Measurements from ENCODE around the gene CSF2.

Gene CSF2

DNA sequence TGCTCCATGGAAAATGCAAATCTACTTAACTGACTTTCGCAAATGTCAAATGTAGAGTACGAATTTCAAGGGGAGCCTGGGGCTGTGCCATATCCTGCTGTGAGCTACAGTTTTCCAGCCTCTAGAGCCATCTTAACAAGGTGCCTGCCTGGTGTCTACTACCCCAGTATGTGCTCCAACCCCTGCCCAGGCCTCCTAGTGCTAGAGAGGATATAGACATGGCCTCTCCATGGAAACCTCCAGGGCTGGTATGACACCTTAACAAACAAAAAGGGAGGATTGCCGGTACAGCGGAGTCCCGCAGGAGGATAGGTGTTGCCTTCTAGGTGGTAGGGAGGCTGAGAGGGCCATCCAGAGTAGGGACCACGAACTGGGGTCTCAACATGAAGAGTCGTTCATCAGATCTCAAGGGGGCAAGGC lies 26.7 kb upstream of the CSF2 start:
- H4K20me1 ChIP-seq (ENCODE audit: control insufficient read depth, insufficient read depth, low read depth, low read length): no peaks in the 10 kb centered on the region
- H3K9me3 ChIP-seq (ENCODE audit: control insufficient read depth, insufficient read depth, low read length): no peaks in the 10 kb centered on the region
- H3F3A ChIP-seq (ENCODE audit: control insufficient read depth, insufficient read depth): no peaks in the 10 kb centered on the region
- H3K27me3 ChIP-seq (ENCODE audit: control insufficient read depth, low read length): 0 out of 2 replicates have a peak, but pooled peaks cover 3% of the 10 kb centered on the region
- no peaks in the 10 kb centered on the region for H3K79me2 ChIP-seq (ENCODE audit: control insufficient read depth, low read length)
- no peaks in the 10 kb centered on the region for H3K4me1 ChIP-seq (ENCODE audit: control insufficient read depth, low read length)
- no peaks in the 10 kb centered on the region for H3K9me2 ChIP-seq (replicated peaks; ENCODE audit: control insufficient read depth, low read length)
- H3K36me3 ChIP-seq (ENCODE audit: control insufficient read depth, low read length): no peaks in the 10 kb centered on the region
- no peak overlapping the region for H3K4me2 ChIP-seq (ENCODE audit: low read length)
- H3K4me3 ChIP-seq (ENCODE audit: low read length): no peak overlapping the region
- no peak overlapping the region for H3K27ac ChIP-seq (ENCODE audit: low read depth, low read length)
- TF ChIP-seq, protein P1, sequence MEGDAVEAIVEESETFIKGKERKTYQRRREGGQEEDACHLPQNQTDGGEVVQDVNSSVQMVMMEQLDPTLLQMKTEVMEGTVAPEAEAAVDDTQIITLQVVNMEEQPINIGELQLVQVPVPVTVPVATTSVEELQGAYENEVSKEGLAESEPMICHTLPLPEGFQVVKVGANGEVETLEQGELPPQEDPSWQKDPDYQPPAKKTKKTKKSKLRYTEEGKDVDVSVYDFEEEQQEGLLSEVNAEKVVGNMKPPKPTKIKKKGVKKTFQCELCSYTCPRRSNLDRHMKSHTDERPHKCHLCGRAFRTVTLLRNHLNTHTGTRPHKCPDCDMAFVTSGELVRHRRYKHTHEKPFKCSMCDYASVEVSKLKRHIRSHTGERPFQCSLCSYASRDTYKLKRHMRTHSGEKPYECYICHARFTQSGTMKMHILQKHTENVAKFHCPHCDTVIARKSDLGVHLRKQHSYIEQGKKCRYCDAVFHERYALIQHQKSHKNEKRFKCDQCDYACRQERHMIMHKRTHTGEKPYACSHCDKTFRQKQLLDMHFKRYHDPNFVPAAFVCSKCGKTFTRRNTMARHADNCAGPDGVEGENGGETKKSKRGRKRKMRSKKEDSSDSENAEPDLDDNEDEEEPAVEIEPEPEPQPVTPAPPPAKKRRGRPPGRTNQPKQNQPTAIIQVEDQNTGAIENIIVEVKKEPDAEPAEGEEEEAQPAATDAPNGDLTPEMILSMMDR (IDR thresholded peaks at IDR 0.05; ENCODE audit: low read depth, low read length, poor library complexity, severe bottlenecking): no peak
- no peak for TF ChIP-seq EZH2phosphoT487 (IDR thresholded peaks at IDR 0.05; ENCODE audit: borderline replicate concordance, low read length)

DNA sequence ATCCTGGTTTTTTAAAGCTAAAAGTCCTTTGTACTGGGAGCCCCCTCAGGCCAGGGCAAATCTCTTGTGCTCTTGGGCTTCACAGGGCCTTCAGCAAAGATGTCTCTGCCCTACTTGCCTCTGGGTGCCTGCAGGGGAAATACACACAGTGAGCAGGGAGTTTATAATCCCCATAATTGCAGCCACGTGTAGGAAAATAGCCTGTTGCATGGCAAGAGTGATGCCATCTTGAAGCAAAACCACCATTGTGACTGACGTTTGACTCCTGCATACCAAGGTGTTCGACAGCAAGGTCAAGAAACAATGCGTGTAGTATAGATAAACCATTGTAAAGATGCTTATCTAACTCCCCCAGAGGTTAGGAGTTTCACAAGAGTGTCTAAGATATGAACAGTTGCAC lies 24.5 kb upstream of the CSF2 start:
- H3K9me2 ChIP-seq (replicated peaks; ENCODE audit: control insufficient read depth, low read length): no peaks in the 10 kb centered on the region
- H3K79me2 ChIP-seq (ENCODE audit: control insufficient read depth, low read length): no peaks in the 10 kb centered on the region
- H3K4me1 ChIP-seq (ENCODE audit: control insufficient read depth, low read length): no peaks in the 10 kb centered on the region
- H3K9me3 ChIP-seq (ENCODE audit: control insufficient read depth, insufficient read depth, low read length): no peaks in the 10 kb centered on the region
- no peaks in the 10 kb centered on the region for H3K36me3 ChIP-seq (ENCODE audit: control insufficient read depth, low read length)
- no peak overlapping the region for H3K4me2 ChIP-seq (ENCODE audit: low read length)
- H3K4me3 ChIP-seq (ENCODE audit: low read length): no peak overlapping the region
- H3K27me3 ChIP-seq (ENCODE audit: control insufficient read depth, low read length): no peaks in the 10 kb centered on the region
- H3F3A ChIP-seq (ENCODE audit: control insufficient read depth, insufficient read depth): no peaks in the 10 kb centered on the region
- H3K27ac ChIP-seq (ENCODE audit: low read depth, low read length): no peak overlapping the region
- H4K20me1 ChIP-seq (ENCODE audit: control insufficient read depth, insufficient read depth, low read depth, low read length): no peaks in the 10 kb centered on the region
- TF ChIP-seq, protein P1 (IDR thresholded peaks at IDR 0.05; ENCODE audit: low read depth, low read length, poor library complexity, severe bottlenecking): no peak
- no peak for TF ChIP-seq EZH2phosphoT487 (IDR thresholded peaks at IDR 0.05; ENCODE audit: borderline replicate concordance, low read length)

DNA sequence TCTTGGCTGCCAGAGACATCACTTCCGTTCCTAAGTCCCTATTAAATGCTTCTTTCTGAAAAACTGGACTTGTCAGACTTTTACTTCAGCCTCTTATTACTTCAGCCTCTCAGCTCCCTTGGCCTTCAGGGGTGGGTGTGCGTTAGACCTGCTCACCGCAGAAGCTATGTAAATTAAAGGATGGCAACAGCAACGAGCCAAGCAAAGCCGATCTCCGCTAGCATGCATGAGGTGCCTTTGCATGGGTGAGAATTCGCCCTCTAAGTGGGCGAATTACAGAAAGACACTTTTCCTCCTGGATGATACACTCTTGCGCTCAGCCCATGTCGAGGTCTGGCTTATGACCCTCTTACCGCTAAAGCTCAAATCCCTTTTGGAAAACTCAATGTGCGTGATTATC lies 24.0 kb upstream of the CSF2 start:
- Histone ChIP-seq H3K27ac (ENCODE audit: low read depth, low read length) (no peak overlapping the region), H3K79me2 (ENCODE audit: control insufficient read depth, low read length) (no peaks in the 10 kb centered on the region), H3K9me3 (ENCODE audit: control insufficient read depth, insufficient read depth, low read length) (no peaks in the 10 kb centered on the region), H3K4me3 (ENCODE audit: low read length) (no peak overlapping the region), H3K4me1 (ENCODE audit: control insufficient read depth, low read length) (no peaks in the 10 kb centered on the region), H3K9me2 (replicated peaks; ENCODE audit: control insufficient read depth, low read length) (no peaks in the 10 kb centered on the region), H3F3A (ENCODE audit: control insufficient read depth, insufficient read depth) (no peaks in the 10 kb centered on the region), H4K20me1 (ENCODE audit: control insufficient read depth, insufficient read depth, low read depth, low read length) (no peaks in the 10 kb centered on the region), H3K36me3 (ENCODE audit: control insufficient read depth, low read length) (no peaks in the 10 kb centered on the region), H3K4me2 (ENCODE audit: low read length) (no peak overlapping the region), H3K27me3 (ENCODE audit: control insufficient read depth, low read length) (no peaks in the 10 kb centered on the region)
- TF ChIP-seq EZH2phosphoT487 (IDR thresholded peaks at IDR 0.05; ENCODE audit: borderline replicate concordance, low read length): no peak
- TF ChIP-seq, protein P1 (IDR thresholded peaks at IDR 0.05; ENCODE audit: low read depth, low read length, poor library complexity, severe bottlenecking): no peak

DNA sequence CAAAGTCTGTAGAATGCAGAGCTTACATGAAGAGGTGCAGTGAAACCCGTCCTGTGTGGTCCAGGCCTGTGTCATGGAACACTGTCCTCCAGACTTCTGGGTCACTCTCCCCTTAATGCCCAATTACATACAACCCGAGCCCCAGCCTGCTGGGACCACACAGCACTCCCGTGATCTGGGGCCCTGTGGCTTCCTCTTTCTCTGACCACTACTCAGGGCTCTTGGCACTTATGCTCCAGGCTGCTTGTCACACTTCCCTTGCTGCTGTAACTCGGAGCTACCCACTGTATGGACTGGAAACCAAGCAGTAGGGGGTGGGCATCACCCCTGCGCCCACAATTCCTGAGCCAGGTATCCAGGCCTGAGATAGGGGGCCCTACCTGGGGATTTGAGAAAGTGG lies 23.5 kb upstream of the CSF2 start:
- TF ChIP-seq, protein P1 (IDR thresholded peaks at IDR 0.05; ENCODE audit: low read depth, low read length, poor library complexity, severe bottlenecking): no peak
- no peak for TF ChIP-seq EZH2phosphoT487 (IDR thresholded peaks at IDR 0.05; ENCODE audit: borderline replicate concordance, low read length)
- H3K4me3 ChIP-seq (ENCODE audit: low read length): no peak overlapping the region
- no peaks in the 10 kb centered on the region for H3K27me3 ChIP-seq (ENCODE audit: control insufficient read depth, low read length)
- no peaks in the 10 kb centered on the region for H3K9me3 ChIP-seq (ENCODE audit: control insufficient read depth, insufficient read depth, low read length)
- H3K4me2 ChIP-seq (ENCODE audit: low read length): no peak overlapping the region
- H3K79me2 ChIP-seq (ENCODE audit: control insufficient read depth, low read length): no peaks in the 10 kb centered on the region
- H3K4me1 ChIP-seq (ENCODE audit: control insufficient read depth, low read length): no peaks in the 10 kb centered on the region
- no peaks in the 10 kb centered on the region for H3F3A ChIP-seq (ENCODE audit: control insufficient read depth, insufficient read depth)
- H4K20me1 ChIP-seq (ENCODE audit: control insufficient read depth, insufficient read depth, low read depth, low read length): no peaks in the 10 kb centered on the region
- no peak overlapping the region for H3K27ac ChIP-seq (ENCODE audit: low read depth, low read length)
- H3K9me2 ChIP-seq (replicated peaks; ENCODE audit: control insufficient read depth, low read length): no peaks in the 10 kb centered on the region
- H3K36me3 ChIP-seq (ENCODE audit: control insufficient read depth, low read length): no peaks in the 10 kb centered on the region

Measured in DOHH2 (cell line).